GM21447 (cell line): Measurements from ENCODE around the gene AJM1.
"Not testable (repeated sequence)": the region's sequence is repeated elsewhere in the genome, so short reads cannot be mapped to it uniquely, and the experiment has no call there.

Source experiments
- ATAC-seq: cut with Tn5 transposase; IDR thresholded peaks from one replicate; pipeline ENCODE4 v1.9.1; 2021; ENCODE audit not compliant: unreplicated experiment

AJM1 gene

GRCh38 chr9:136865768-136866103, 23.5 kb downstream of the AJM1 start:
- ATAC-seq = no peak

- not testable (repeated sequence) for ATAC-seq
These were observed 24.7 kb downstream of the AJM1 start for GRCh38 chr9:136866898-136867421.

GRCh38 chr9:136867480-136867879, 25.2 kb downstream of the AJM1 start:
- no peak for ATAC-seq

- ATAC-seq = no peak
These were observed 25.6 kb downstream of the AJM1 start for GRCh38 chr9:136867917-136868316.

- no peak for ATAC-seq
These were observed 26.4 kb downstream of the AJM1 start for GRCh38 chr9:136868644-136869043.

- ATAC-seq = not testable (repeated sequence)
These were observed 27.3 kb downstream of the AJM1 start for GRCh38 chr9:136869611-136870010.

GRCh38 chr9:136875155-136875554, 32.9 kb downstream of the AJM1 start:
- no peak for ATAC-seq

- ATAC-seq = no peak
These were observed 34.2 kb downstream of the AJM1 start for GRCh38 chr9:136876476-136876875.

GRCh38 chr9:136880651-136881050, 38.4 kb downstream of the AJM1 start:
- no peak for ATAC-seq

GRCh38 chr9:136881691-136882108, 39.4 kb downstream of the AJM1 start:
- ATAC-seq = no peak

GRCh38 chr9:136882109-136882946, 40.0 kb downstream of the AJM1 start:
- peak; percentile 42 for ATAC-seq

GRCh38 chr9:136882947-136883283, 40.6 kb downstream of the AJM1 start:
- ATAC-seq = not testable (repeated sequence)

- ATAC-seq = not testable (repeated sequence)
These were observed 41.4 kb downstream of the AJM1 start for GRCh38 chr9:136883670-136884069.

- peak; percentile 62 for ATAC-seq
These were observed 43.8 kb downstream of the AJM1 start, which contains the start of gene TRAF2 for GRCh38 chr9:136885950-136886578. Gene TRAF2 (plus strand): TSS chr9:136886516. CDS start chr9:136898741, 12,225 bp downstream.

GRCh38 chr9:136886610-136887597, 44.6 kb downstream of the AJM1 start:
- peak; percentile 16 for ATAC-seq

- ATAC-seq = no peak
These were observed 46.2 kb downstream of the AJM1 start for GRCh38 chr9:136888454-136888853.

- ATAC-seq = no peak
These were observed 47.6 kb downstream of the AJM1 start for GRCh38 chr9:136889858-136890257.

- ATAC-seq = no peak
These were observed 48.4 kb downstream of the AJM1 start for GRCh38 chr9:136890661-136891060.
